LNCAP (cell line): Measurements from ENCODE around the gene CCDC141.

ENCODE experiments used
- TF ChIP-seq, protein P1 (sequence below): fragments of 450-650 bp; IDR thresholded peaks from 2 replicates; pipeline ENCODE4 v1.5.1; 2017; ENCODE audit warnings: mild to moderate bottlenecking

The CCDC141 gene

DNA sequence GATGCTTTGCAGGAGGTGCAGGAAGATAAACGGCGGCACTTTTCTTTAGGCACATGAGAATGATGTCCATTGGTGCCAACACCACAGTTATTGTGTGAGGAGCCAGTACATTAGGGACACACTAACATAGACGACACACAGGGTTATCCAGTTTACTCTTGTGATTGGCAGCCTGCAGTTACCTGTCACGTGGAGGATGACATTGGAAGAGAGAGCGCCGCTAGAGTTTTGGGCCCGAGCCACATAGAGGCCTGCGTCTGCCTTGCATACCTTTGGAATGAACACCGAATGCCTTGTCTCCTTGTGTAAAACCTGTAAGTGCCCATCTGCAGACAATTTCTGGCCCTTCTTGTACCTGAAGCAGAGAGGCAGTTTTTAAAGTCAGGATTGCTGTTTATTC lies 215.9 kb downstream of the CCDC141 start:
- TF ChIP-seq, protein P1, sequence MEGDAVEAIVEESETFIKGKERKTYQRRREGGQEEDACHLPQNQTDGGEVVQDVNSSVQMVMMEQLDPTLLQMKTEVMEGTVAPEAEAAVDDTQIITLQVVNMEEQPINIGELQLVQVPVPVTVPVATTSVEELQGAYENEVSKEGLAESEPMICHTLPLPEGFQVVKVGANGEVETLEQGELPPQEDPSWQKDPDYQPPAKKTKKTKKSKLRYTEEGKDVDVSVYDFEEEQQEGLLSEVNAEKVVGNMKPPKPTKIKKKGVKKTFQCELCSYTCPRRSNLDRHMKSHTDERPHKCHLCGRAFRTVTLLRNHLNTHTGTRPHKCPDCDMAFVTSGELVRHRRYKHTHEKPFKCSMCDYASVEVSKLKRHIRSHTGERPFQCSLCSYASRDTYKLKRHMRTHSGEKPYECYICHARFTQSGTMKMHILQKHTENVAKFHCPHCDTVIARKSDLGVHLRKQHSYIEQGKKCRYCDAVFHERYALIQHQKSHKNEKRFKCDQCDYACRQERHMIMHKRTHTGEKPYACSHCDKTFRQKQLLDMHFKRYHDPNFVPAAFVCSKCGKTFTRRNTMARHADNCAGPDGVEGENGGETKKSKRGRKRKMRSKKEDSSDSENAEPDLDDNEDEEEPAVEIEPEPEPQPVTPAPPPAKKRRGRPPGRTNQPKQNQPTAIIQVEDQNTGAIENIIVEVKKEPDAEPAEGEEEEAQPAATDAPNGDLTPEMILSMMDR = no peak

DNA sequence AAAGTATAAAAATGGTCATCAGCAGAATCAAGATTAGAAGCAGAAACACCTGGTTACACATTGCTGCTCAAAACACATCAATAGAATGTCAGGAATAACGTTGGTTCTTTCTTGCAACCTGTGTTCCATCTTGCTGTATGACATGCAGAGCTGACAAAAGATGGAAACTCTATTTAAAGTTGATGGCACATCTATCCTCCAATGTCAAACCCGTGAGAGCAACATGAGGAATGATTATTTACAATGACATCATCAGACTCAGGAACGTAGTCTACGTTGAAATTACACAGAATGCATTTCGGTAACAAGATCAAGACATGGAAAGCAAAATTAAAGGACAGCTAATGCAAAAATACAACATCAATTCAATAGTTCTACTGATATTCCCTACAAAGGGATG lies 216.6 kb downstream of the CCDC141 start:
- TF ChIP-seq, protein P1 = no peak

DNA sequence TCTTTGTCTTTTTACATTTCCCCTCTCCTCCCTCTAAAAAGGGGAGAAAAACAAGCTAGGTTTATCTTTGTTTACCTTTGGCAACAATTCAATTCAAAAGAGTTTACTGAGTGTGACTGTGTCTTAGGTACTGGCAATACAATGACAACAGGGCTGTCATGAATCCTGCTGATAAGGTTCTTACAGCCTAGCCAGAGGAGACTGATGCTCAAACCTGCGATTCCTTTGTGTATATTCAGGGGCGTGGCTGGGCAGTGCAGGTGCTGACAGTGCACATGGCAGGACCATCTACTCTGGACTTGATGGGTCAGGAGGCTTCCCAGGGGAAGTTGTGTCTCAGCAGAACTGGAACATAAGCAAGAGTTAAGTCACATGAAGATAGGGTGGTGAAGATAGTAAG lies 219.5 kb downstream of the CCDC141 start:
- TF ChIP-seq, protein P1 = no peak

DNA sequence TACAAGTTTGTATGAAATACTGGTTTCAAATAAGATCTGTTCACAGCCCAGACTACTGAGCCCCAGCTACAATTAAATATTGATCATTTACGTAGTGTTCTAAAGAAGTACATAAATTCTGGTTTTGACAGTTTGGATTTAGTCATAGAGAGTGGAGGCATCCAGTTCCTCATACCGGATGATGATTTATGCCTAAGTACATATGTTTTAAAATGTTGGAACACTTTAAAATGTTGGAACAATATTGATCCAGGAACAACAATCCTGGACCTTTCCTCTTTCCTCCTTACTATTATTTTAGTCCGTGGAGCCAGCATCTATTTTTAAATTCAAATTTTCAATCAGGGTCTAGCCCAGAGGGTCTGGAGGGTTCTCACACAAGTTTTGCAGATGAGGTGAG lies 220.0 kb downstream of the CCDC141 start:
- TF ChIP-seq, protein P1 = no peak

DNA sequence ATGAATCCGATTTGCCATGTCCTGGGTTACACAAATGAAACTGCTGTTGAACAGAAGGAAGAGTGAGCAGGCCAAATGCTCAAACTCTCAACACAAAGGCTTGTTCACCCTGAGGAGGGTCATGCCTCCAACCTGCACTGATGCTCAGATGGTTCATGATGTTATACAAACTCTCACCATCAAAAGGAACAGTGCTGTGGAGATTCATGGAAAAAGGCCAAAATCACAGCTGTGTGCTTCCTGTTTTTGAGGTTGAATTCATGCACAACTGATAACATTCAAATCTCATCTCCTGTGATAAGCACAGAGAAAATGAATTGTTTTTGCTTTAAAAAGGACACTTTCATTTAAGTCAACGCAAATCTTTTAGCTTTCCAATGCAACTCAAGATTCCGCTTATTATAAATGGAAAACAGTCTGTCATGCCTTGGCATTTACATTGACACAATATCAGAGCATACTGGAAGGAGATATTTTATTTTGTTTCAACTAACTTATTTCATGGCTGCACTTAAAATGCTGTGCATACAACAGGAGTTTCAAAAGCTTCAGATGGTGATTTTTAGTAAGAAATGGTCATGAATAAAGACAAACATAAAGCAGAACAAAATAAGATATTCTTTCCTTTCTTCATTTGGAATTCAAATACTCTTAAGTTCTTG lies 220.5 kb downstream of the CCDC141 start:
- TF ChIP-seq, protein P1 = no peak

DNA sequence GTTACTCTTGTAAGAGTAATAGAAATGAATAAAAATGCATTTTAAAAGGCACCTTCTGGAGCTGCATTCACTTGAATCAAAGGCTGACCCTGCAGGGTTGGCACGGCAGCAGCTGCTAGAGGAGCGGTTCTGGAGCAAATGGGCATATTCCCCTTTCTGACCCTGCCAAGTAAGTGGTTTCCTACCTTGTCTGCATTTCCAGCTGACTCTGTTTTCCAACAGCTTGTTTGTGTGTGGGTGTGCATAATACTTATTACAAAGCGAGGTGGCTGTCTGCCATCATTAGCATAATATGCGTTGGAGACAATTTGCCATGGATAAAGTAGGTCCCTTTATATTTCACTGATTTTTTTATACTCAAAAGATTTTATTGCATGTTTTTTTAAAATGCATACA lies 221.5 kb downstream of the CCDC141 start:
- TF ChIP-seq, protein P1 = no peak

DNA sequence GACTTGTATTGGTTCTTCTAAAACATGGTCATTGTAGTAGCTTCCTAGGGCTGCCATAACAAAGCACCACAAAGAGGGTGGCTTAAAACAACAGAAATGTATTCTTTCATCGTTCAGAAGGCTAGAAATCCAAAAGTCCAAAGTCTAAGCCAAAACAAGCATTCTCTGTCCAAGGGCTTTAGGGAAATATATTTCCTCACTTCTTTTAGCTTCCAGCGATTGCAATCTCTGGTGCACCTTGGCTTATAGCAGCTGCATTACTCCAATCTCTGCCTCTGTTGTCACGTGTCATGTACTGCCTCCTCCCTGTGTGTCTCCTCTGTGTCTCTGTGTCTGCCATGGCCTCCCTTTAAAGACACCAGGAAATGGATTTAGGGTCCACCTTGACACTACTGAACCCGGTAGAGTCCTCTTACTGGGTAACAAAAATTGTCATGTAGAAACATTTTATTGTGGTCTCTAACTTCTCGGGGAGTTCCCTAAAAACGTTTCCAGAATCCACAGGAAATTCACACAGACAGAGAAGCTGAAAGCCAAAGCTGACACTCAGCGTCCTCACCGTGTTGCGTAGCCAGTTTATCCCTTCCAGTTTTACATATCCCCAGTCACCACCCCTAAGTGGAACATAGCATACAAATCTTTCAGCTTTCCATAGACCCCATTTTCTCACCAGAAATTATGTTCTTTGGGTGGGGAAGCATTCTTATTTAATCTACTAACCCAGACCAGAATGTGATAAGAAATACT lies 222.0 kb downstream of the CCDC141 start:
- TF ChIP-seq, protein P1 = no peak
